Adrenal gland (tissue), 12 donors: ENCODE results near the gene ELAVL2. TPM values are rescaled to one million over a fixed set of nuclear protein-coding genes. Genes with fewer than 3 reads are reported as not detected.

Experiments
- DNase-seq, 7 donors: peaks; one replicate each; pipeline ENCODE4 v3.0.0-alpha.2; 2019 to 2020
- H3K27ac ChIP-seq, 5 donors: fragments of 200-600 bp; sonication (generic) in 4 of 5; 1 replicate in 3 of 5; 2 replicates in 2 of 5; pipeline versions ENCODE4 v1.5.1 to v1.8.0; 2016 to 2020; ENCODE audit warnings: mild to moderate bottlenecking in 1 of 5
- H3K27me3 ChIP-seq: fragments of 200-600 bp; 2 replicates; pipeline ENCODE4 v1.8.0; 2021
- H3K36me3 ChIP-seq, 2 donors: fragments of 200-600 bp; replicated peaks in 1 of 2; 1 replicate in 1 of 2; 2 replicates in 1 of 2; pipeline versions ENCODE4 v1.5.1 to v1.8.0; 2018 to 2022
- H3K4me1 ChIP-seq, 2 donors: fragments of 200-600 bp; replicated peaks in 1 of 2; 1 replicate in 1 of 2; 2 replicates in 1 of 2; pipeline versions ENCODE4 v1.5.1 to v1.8.0; 2018 to 2021
- H3K4me3 ChIP-seq, 4 donors: fragments of 200-600 bp; sonication (generic) in 3 of 4; one replicate each; pipeline ENCODE4 v1.5.1; 2016 to 2018
- H3K9me3 ChIP-seq, 3 donors: fragments of 200-600 bp; sonication (generic) in 1 of 3; replicated peaks in 1 of 3; 1 replicate in 2 of 3; 2 replicates in 1 of 3; pipeline versions ENCODE4 v1.5.1 to v1.8.0; 2016 to 2021
- CTCF ChIP-seq, 6 experiments: fragments of 450-650 bp in 4 of 6; fragments of 200-600 bp in 2 of 6; sonication (generic) in 1 of 6; IDR thresholded peaks; 1 replicate in 5 of 6; 2 replicates in 1 of 6; pipeline versions ENCODE4 v1.5.1 to v1.8.0; 2016 to 2021; ENCODE audit warnings: antibody characterized with exemption in 6 of 6, mild to moderate bottlenecking in 2 of 6, moderate library complexity in 1 of 6
- POLR2A ChIP-seq, 2 donors: fragments of 450-650 bp; IDR thresholded peaks; one replicate each; pipeline ENCODE4 v1.6.1; 2017; ENCODE audit warnings: antibody characterized with exemption in 2 of 2, mild to moderate bottlenecking in 2 of 2, moderate library complexity in 1 of 2
- WGBS, 4 donors: extraction: QIAGEN DNeasy Blood & Tissue Kit in 2 of 4; methylation state at CpG; one replicate each; pipeline versions ENCODE4 v1.1.5 to v1.1.7; 2013 to 2017; 5-methylcytosine and 5-hydroxymethylcytosine counted together
- intact Hi-C, 2 donors: fragments of 100-400 bp; cut with DNase I; formaldehyde crosslinking; loops; one replicate each; pipeline versions ENCODE4 v1.14.1 to v1.15.0; 2022 to 2023
- polyA plus RNA-seq, 3 donors: library from polyadenylated mRNA; stranded (reverse); fragments of 200-250 nt in 2 of 3; fragments of 350-450 nt in 1 of 3; fragmentation: Illumina TruSeq in 1 of 3; extraction: RNeasy Lipid Tissue Mini Kit (QIAGEN cat#74804) in 1 of 3; gene quantifications; one replicate each; pipeline ENCODE4 v1.2.3, GENCODE V29; 2013 to 2014
- total RNA-seq, 9 donors: library from RNA; depleted of rRNA in 4 of 9; stranded (reverse); fragments of >200 nt in 4 of 9; fragments of 120-200 nt in 1 of 9; fragmentation: NEBNext Ultra II Directional in 1 of 9; extraction: Animal tissue kit (Norgen Biotek cat#: 25700) in 1 of 9; gene quantifications; one replicate each; pipeline versions ENCODE4 v1.1.0 to v1.2.4, GENCODE V29; 2013 to 2023
- donor health status: healthy with polysubstance abuse.
- donor health status: Bipolar disorder and iron deficiency.
- donor health status: DM: yes; HTN: yes; CAD: no.
- donor health status: DM: no; HTN: no; CAD: no.
- donor health status: DM: no; HTN: no; CAD: no.
- donor health status: DM: yes; HTN: yes; CAD: no.

Gene ELAVL2
- total and polyA plus RNA-seq, 12 donors, result 0.24 to 13.6 (median 0.94) TPM; not detected in 1

- intact Hi-C loops, result no loop called here
- H3K36me3 ChIP-seq, result no peaks in the 10 kb centered on the region
- no peaks in the 10 kb centered on the region for H3K4me1 ChIP-seq
- WGBS, 4 donors, result 74 to 82% (median 79%) methylated on average over 3 of the region's 3 CpGs
- H3K27me3 ChIP-seq, result no peaks in the 10 kb centered on the region
- H3K27ac ChIP-seq, result no peak overlapping the region
- TF ChIP-seq POLR2A (IDR thresholded peaks at IDR 0.05), result no peak
- no peak for TF ChIP-seq CTCF (IDR thresholded peaks at IDR 0.05)
- H3K9me3 ChIP-seq, result no peaks in the 10 kb centered on the region
- H3K4me3 ChIP-seq, result no peak overlapping the region
- DNase-seq, result no peak
These were observed 148.6 kb downstream of the ELAVL2 start for GRCh38 chr9:23677446-23677845.

GRCh38 chr9:23674016-23674585, 151.9 kb downstream of the ELAVL2 start:
- intact Hi-C loops, result no loop called here
- WGBS, 4 donors, result 91 to 95% (median 93%) methylated on average over 6 of the region's 6 CpGs
- DNase-seq, result no peak
- TF ChIP-seq CTCF (IDR thresholded peaks at IDR 0.05), result no peak
- TF ChIP-seq POLR2A (IDR thresholded peaks at IDR 0.05), result no peak
- Histone ChIP-seq H3K4me3 (no peak overlapping the region), H3K27ac (no peak overlapping the region), H3K27me3 (no peaks in the 10 kb centered on the region), H3K36me3 (no peaks in the 10 kb centered on the region), H3K4me1 (no peaks in the 10 kb centered on the region), H3K9me3 (no peaks in the 10 kb centered on the region)

GRCh38 chr9:23672151-23672550, 153.9 kb downstream of the ELAVL2 start:
- 85 to 93% (median 88%) methylated on average over 6 of the region's 6 CpGs for whole genome bisulfite sequencing, 4 donors
- no peak overlapping the region for H3K27ac ChIP-seq
- TF ChIP-seq POLR2A (IDR thresholded peaks at IDR 0.05), result no peak
- TF ChIP-seq CTCF (IDR thresholded peaks at IDR 0.05), result no peak
- H3K9me3 ChIP-seq, result no peaks in the 10 kb centered on the region
- DNase-seq, result no peak
- H3K27me3 ChIP-seq, result no peaks in the 10 kb centered on the region
- no peaks in the 10 kb centered on the region for H3K36me3 ChIP-seq
- no peaks in the 10 kb centered on the region for H3K4me1 ChIP-seq
- no peak overlapping the region for H3K4me3 ChIP-seq
- intact Hi-C loops, result no loop called here

GRCh38 chr9:23669776-23670175, 156.3 kb downstream of the ELAVL2 start:
- H3K4me1 ChIP-seq, result no peaks in the 10 kb centered on the region
- no peaks in the 10 kb centered on the region for H3K9me3 ChIP-seq
- TF ChIP-seq CTCF (IDR thresholded peaks at IDR 0.05), result no peak
- no peak for TF ChIP-seq POLR2A (IDR thresholded peaks at IDR 0.05)
- intact Hi-C loops, result no loop called here
- no peak for DNase-seq
- no peak overlapping the region for H3K4me3 ChIP-seq
- H3K36me3 ChIP-seq, result no peaks in the 10 kb centered on the region
- H3K27me3 ChIP-seq, result no peaks in the 10 kb centered on the region
- H3K27ac ChIP-seq, result no peak overlapping the region
- 86 to 95% (median 92%) methylated on average over 1 of the region's 1 CpG for WGBS, 4 donors
